A549 (cell line): ENCODE measurements around the gene PARP9. TPM values are rescaled to one million over a fixed set of nuclear protein-coding genes. Genes with fewer than 3 reads are reported as not detected.

Source experiments
- ATAC-seq, 2 experiments: fragments of 200-7000 bp in 1 of 2; fragments of >200 bp in 1 of 2; cut with Nextera tagmentation in 1 of 2; cut with Tn5 transposase in 1 of 2; 3 replicates each; pipeline versions ENCODE4 v1.8.0 to v1.9.1; 2018 to 2020; ENCODE audit warnings: mild to moderate bottlenecking in 1 of 2, moderate library complexity in 1 of 2
- CTCF ChIA-PET: fragments of 300-600 bp; sonication (Branson Sonifier 250); formaldehyde crosslinking; extraction: SDS; loops from one replicate; lab custom pipeline; 2021; ENCODE audit warnings: antibody characterized with exemption, inconsistent platforms; lab: Yijun Ruan, JAX
- POLR2A ChIA-PET: fragments of 350-600 bp; formaldehyde crosslinking; extraction: SDS; loops from one replicate; lab custom pipeline; 2021; ENCODE audit warnings: antibody characterized with exemption, inconsistent platforms; lab: Yijun Ruan, JAX
- DNase-seq, 2 experiments: peaks; one replicate each; pipeline versions ENCODE4 v3.0.0 to v3.0.0-alpha.2; 2011 to 2016; ENCODE audit warnings: low read depth in 1 of 2, low spot score in 1 of 2
- FAIRE-seq: peaks from 2 replicates; lab custom pipeline; 2011; peaks lifted over from hg19 to GRCh38; lab: Jason Lieb, UNC
- H3K27ac ChIP-seq, 2 experiments: fragments of >200 bp; sonication (Bioruptor Twin); formaldehyde crosslinking; 3 replicates each; pipeline ENCODE4 v1.5.1; 2016 to 2017
- H3K4me1 ChIP-seq: fragments of >200 bp; sonication (Bioruptor Twin); formaldehyde crosslinking; 3 replicates; pipeline ENCODE4 v1.6.1; 2016
- H3K4me2 ChIP-seq: fragments of >200 bp; sonication (Bioruptor Twin); formaldehyde crosslinking; 3 replicates; pipeline ENCODE4 v1.6.1; 2016
- H3K4me3 ChIP-seq: fragments of >200 bp; sonication (Bioruptor Twin); formaldehyde crosslinking; 3 replicates; pipeline ENCODE4 v1.5.1; 2016
- H3K9me3 ChIP-seq: fragments of >200 bp; sonication (Bioruptor Twin); formaldehyde crosslinking; 3 replicates; pipeline ENCODE4 v1.6.1; 2016
- CEBPB ChIP-seq, 2 experiments: fragments of >200 bp in 1 of 2; sonication (Bioruptor Twin) in 1 of 2; formaldehyde crosslinking in 1 of 2; IDR thresholded peaks; 2 replicates each; pipeline ENCODE4 v1.6.1; 2012 to 2016
- EHF ChIP-seq: fragments of 250-450 bp; sonication (Bioruptor Pico); IDR thresholded peaks from 2 replicates; pipeline ENCODE4 v1.5.0; 2020; ENCODE audit warnings: mild to moderate bottlenecking
- GATA3 ChIP-seq: IDR thresholded peaks from 2 replicates; pipeline ENCODE4 v1.6.1; 2012; ENCODE audit warnings: borderline replicate concordance
- HEYL ChIP-seq: fragments of 250-450 bp; sonication (Bioruptor Pico); IDR thresholded peaks from 2 replicates; pipeline ENCODE4 v1.8.0; 2021; ENCODE audit warnings: mild to moderate bottlenecking, moderate library complexity
- HOXB5 ChIP-seq: fragments of 250-450 bp; sonication (Bioruptor Pico); IDR thresholded peaks from 2 replicates; pipeline ENCODE4 v1.5.0; 2020; ENCODE audit warnings: mild to moderate bottlenecking, moderate library complexity
- NPAS2 ChIP-seq: fragments of 250-450 bp; sonication (Bioruptor Pico); IDR thresholded peaks from 2 replicates; pipeline ENCODE4 v1.8.0; 2022; ENCODE audit warnings: mild to moderate bottlenecking, moderate library complexity, borderline replicate concordance
- RAD21 ChIP-seq, 2 experiments: fragments of >200 bp in 1 of 2; sonication (Bioruptor Twin) in 1 of 2; formaldehyde crosslinking in 1 of 2; IDR thresholded peaks in 1 of 2; conservative IDR thresholded peaks in 1 of 2; 2 replicates in 1 of 2; 3 replicates in 1 of 2; pipeline ENCODE4 v1.6.1; 2012 to 2018; ENCODE audit warnings: inconsistent platforms in 1 of 2
- RARB ChIP-seq: fragments of 250-450 bp; sonication (Bioruptor Pico); IDR thresholded peaks from 2 replicates; pipeline ENCODE4 v1.8.0; 2021; ENCODE audit warnings: mild to moderate bottlenecking, moderate library complexity
- RFX5 ChIP-seq: fragments of 450-650 bp; IDR thresholded peaks from 2 replicates; pipeline ENCODE4 v1.7.1; 2014; ENCODE audit warnings: antibody characterized with exemption, mild to moderate bottlenecking, moderate library complexity
- RNF2 ChIP-seq: fragments of 200-600 bp; sonication (generic); IDR thresholded peaks from 2 replicates; pipeline ENCODE4 v1.6.1; 2016; ENCODE audit warnings: low read depth, mild to moderate bottlenecking, antibody characterized with exemption, moderate library complexity, borderline replicate concordance
- SREBF2 ChIP-seq: fragments of 450-650 bp; IDR thresholded peaks from 2 replicates; pipeline ENCODE4 v1.6.1; 2014; ENCODE audit warnings: mild to moderate bottlenecking, moderate library complexity
- TFCP2L1 ChIP-seq: fragments of 250-450 bp; sonication (Bioruptor Pico); IDR thresholded peaks from 2 replicates; pipeline ENCODE4 v1.5.0; 2021; ENCODE audit warnings: mild to moderate bottlenecking
- TP53 ChIP-seq: fragments of 250-450 bp; sonication (Bioruptor Pico); IDR thresholded peaks from 2 replicates; pipeline ENCODE4 v1.5.0; 2021; ENCODE audit warnings: mild to moderate bottlenecking, moderate library complexity
- ZFP36 ChIP-seq: fragments of 450-650 bp; IDR thresholded peaks from 2 replicates; pipeline ENCODE4 v1.6.1; 2014; ENCODE audit warnings: borderline replicate concordance; ENCODE audit not compliant: partially characterized antibody
- WGBS: methylation state at CpG from one replicate; pipeline ENCODE4 v1.1.6; 2017; ENCODE audit errors: missing lambda C conversion rate; 5-methylcytosine and 5-hydroxymethylcytosine counted together
- polyA plus RNA-seq, 4 experiments: library from polyadenylated mRNA; depleted of rRNA in 3 of 4; stranded (reverse); fragments of >200 nt; fragmentation: RNase III in 1 of 4; extraction: RNeasy Plus Mini Kit Qiagen cat#74134 plus additional on column Dnase treatment in 1 of 4; gene quantifications; 2 replicates in 3 of 4; 3 replicates in 1 of 4; pipeline ENCODE4 v1.2.3, GENCODE V29; 2011 to 2017
- TF ChIP-seq, protein P1 (sequence below): fragments of 150-350 bp; IDR thresholded peaks from 2 replicates; pipeline ENCODE4 v1.6.1; 2014; ENCODE audit warnings: low read depth, mild to moderate bottlenecking, low read length
- TF ChIP-seq, protein P2 (sequence below): IDR thresholded peaks from 2 replicates; pipeline ENCODE4 v1.6.1; 2012
- TF ChIP-seq, protein P3 (sequence below): fragments of >200 bp; sonication (Bioruptor Twin); formaldehyde crosslinking; IDR thresholded peaks from 3 replicates; pipeline ENCODE4 v1.6.1; 2016

PARP9 gene
- polyA plus RNA-seq, 2 of the 4 experiments (the other 2 are of a cell fraction): 4.5 to 12.6 TPM

DNA sequence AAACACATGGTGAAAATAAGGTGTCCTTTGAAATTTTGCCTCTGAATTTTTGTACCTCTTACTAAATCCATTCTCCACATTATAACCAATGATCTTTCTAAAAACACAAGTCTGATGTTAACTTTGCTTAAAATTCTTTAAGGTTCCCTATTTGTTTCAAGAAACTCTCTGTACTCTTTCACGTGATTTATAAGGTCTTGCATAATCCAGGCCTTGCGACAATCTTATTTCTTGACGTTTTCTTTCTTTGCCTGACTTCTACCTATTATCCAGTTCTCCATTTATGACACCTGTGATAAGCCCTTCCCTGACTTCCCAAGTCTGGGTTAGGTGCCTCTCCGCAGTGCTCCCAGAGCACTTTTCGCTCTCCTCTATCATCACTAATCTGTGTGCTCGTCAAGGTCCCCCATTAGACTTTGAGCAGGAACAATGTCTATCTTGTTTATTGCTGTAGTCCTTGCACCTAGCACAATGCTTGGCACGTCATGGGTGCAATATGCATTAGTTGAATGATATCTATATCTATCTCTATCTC, 25.1 kb downstream of the PARP9 start:
- 91% methylated on average over 7 of the region's 7 CpGs for WGBS

DNA sequence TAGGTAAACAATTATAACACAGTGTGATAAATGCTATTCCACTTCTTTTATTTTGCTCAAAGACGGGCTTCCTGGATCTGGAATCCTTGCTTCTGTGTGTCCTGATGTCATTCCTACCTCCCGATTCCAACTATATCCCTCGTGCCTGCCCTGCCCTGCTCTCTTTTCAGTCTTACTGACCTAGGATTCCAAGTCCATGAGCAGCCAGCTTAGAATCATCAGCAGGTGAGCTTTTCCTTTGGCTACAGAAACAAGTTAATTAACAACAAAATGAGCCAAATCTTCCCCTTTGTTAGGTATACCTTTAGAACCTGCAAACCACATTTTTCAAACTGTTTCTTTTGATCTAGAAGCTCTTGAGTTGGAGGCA, 27.5 kb downstream of the PARP9 start:
- no peak for FAIRE-seq

More for the DNA sequence above, 25.1 kb downstream of the PARP9 start:
- H3K4me3 ChIP-seq: no peak overlapping the region
- ChIA-PET POLR2A (no interaction called here), CTCF (interaction anchor here (0.9 kb wide), 1 partner anchor 163 kb away, joined by 3 read pairs; no protein-coding TSS in a partner anchor)
- DNase-seq: no peak
- H3K9me3 ChIP-seq: no peaks in the 10 kb centered on the region
- 0 out of 4 replicates have a peak, but pooled peaks of 1 of the 2 experiments have one; percentile 8 for TF ChIP-seq CEBPB (IDR thresholded peaks at IDR 0.05)
- TF ChIP-seq RFX5: no peak
- H3K4me2 ChIP-seq: no peak overlapping the region
- peaks cover 5% of the 10 kb centered on the region for H3K4me1 ChIP-seq
- no peak for FAIRE-seq
- no peak overlapping the region for H3K27ac ChIP-seq
- ATAC-seq: no peak

DNA sequence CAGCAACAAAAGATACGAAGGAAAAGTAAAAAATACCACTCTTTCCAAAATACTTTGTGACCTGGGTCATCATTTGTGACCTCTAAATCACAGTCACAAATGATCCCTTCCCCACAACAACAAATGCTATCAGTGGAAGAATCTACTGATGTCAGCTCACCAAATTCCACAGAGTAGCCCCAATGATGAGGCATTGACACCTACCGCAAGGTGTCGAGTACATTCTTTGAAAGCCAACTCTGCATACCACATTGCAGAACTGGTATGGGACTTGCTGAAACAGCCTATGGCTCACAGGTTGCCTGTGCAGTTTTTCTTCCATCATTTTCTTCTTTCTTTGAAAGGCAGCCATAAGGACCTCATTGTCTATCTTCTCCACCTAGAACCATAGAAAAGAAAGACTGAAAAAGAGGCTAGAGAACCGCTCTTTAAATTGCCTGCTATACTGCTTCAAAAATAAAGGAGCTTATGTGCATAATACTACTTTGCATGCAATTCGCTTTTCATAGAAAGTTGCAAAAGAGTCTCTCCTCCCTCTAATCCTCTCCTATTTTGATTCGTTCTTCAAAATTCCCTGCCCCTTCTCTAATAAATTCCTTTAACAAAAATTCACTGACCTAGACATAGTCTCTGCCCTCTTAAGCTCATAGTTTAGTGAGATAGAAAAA, 28.0 kb downstream of the PARP9 start:
- TF ChIP-seq SREBF2: no peak
- no peak for TF ChIP-seq TFCP2L1 (CRISPR knock-in tag)
- no peak for TF ChIP-seq NPAS2
- TF ChIP-seq ZFP36: no peak
- TF ChIP-seq, protein P1, sequence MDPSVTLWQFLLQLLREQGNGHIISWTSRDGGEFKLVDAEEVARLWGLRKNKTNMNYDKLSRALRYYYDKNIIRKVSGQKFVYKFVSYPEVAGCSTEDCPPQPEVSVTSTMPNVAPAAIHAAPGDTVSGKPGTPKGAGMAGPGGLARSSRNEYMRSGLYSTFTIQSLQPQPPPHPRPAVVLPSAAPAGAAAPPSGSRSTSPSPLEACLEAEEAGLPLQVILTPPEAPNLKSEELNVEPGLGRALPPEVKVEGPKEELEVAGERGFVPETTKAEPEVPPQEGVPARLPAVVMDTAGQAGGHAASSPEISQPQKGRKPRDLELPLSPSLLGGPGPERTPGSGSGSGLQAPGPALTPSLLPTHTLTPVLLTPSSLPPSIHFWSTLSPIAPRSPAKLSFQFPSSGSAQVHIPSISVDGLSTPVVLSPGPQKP: no peak
- no peak for TF ChIP-seq GATA3
- no peak for TF ChIP-seq TP53
- TF ChIP-seq HOXB5 (CRISPR knock-in tag): no peak
- TF ChIP-seq, protein P2, sequence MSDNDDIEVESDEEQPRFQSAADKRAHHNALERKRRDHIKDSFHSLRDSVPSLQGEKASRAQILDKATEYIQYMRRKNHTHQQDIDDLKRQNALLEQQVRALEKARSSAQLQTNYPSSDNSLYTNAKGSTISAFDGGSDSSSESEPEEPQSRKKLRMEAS: no peak
- TF ChIP-seq RAD21 (conservative IDR thresholded peaks at IDR 0.05 in 1 of 2, IDR thresholded peaks at IDR 0.05 in 1 of 2): no peak
- 81% methylated on average over 6 of the region's 6 CpGs for WGBS
- CTCF ChIA-PET: interaction anchor here (0.8 to 1.8 kb wide), 2 partner anchors 24 to 143 kb away, joined by 3 to 8 read pairs; no protein-coding TSS in a partner anchor

More for the DNA sequence above, 27.5 kb downstream of the PARP9 start:
- WGBS: 60% methylated on average over 3 of the region's 3 CpGs
- ChIA-PET POLR2A (no interaction called here), CTCF (interaction anchor here (0.8 to 1.8 kb wide), 2 partner anchors 23 to 142 kb away, joined by 3 to 8 read pairs; no protein-coding TSS in a partner anchor)
- TF ChIP-seq EHF (CRISPR knock-in tag) (no peak), RFX5 (no peak), RNF2 (no peak), ZFP36 (no peak), RARB (CRISPR knock-in tag) (no peak), HEYL (no peak)
- TF ChIP-seq, protein P3, sequence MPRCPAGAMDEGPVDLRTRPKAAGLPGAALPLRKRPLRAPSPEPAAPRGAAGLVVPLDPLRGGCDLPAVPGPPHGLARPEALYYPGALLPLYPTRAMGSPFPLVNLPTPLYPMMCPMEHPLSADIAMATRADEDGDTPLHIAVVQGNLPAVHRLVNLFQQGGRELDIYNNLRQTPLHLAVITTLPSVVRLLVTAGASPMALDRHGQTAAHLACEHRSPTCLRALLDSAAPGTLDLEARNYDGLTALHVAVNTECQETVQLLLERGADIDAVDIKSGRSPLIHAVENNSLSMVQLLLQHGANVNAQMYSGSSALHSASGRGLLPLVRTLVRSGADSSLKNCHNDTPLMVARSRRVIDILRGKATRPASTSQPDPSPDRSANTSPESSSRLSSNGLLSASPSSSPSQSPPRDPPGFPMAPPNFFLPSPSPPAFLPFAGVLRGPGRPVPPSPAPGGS: no peak
- no peak for DNase-seq
- no peak overlapping the region for H3K4me3 ChIP-seq
- H3K27ac ChIP-seq: no peak overlapping the region
- H3K4me1 ChIP-seq: peaks cover 16% of the 10 kb centered on the region
- no peaks in the 10 kb centered on the region for H3K9me3 ChIP-seq
- no peak for ATAC-seq
- no peak overlapping the region for H3K4me2 ChIP-seq

More for the DNA sequence above, 28.0 kb downstream of the PARP9 start:
- FAIRE-seq (no peak), DNase-seq (no peak), ATAC-seq (no peak)
- Histone ChIP-seq H3K4me3 (no peak overlapping the region), H3K9me3 (no peaks in the 10 kb centered on the region), H3K4me2 (no peak overlapping the region), H3K4me1 (peaks cover 16% of the 10 kb centered on the region), H3K27ac (no peak overlapping the region)
- POLR2A ChIA-PET: no interaction called here
